GM18868 (cell line): Measurements from ENCODE around the gene STUM.

Source experiments
- ATAC-seq: cut with Tn5 transposase; IDR thresholded peaks from one replicate; pipeline ENCODE4 v1.9.1; 2021; ENCODE audit warnings: mild to moderate bottlenecking, moderate library complexity; ENCODE audit not compliant: unreplicated experiment

STUM gene

DNA sequence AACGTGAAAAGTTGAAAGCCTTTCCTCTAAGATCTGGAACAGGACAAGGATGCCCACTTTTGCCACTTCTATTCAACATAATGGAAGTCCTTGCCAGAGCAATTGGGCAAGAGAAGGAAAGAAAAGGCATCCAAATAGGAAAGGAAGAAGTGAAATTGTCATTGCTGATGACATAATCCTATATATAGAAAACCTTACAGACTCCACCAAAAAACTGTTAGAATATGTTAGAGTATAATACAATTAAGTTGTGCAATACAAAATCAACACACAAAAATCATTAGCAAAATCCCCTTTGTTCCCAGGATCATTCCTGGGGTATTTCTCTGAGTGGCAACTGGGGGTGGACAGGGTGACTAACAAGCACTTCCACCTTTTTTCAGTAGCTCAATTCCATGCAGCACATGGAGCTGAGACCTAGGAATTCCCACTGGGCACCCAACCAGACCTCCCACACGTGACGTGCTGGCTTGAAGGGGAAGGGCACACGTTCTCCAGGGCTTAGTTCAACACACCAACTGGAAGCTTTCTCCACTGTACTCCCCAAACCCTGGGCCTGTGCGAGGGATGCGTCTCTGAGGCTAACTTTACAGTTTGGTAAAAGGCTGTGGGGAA lies 9.6 kb downstream of the STUM start:
- no peak for ATAC-seq

DNA sequence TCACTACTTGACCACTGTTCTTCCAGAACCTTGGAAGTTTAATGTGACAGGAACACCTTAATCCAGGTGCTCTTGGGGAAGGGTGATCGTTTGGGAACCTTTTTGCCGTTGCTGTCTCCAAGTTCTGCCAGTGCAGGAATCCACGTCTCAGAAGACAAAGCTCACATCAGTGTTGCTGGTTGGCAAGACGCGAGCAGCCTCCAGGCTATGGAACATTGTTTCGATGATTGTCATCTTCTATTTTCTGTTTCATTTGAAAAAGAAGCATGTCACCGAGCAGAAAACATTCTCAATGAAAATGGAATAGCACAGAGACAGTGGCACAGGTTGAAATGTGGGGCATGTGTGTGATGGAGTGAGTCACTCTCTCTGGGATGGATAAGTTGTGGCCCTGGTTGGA lies 11.7 kb downstream of the STUM start:
- ATAC-seq, result no peak

- ATAC-seq, result no peak
These were observed 14.4 kb downstream of the STUM start for GRCh38 chr1:226562989-226563388.

GRCh38 chr1:226563666-226564065 lies 15.1 kb downstream of the STUM start:
- no peak for ATAC-seq

DNA sequence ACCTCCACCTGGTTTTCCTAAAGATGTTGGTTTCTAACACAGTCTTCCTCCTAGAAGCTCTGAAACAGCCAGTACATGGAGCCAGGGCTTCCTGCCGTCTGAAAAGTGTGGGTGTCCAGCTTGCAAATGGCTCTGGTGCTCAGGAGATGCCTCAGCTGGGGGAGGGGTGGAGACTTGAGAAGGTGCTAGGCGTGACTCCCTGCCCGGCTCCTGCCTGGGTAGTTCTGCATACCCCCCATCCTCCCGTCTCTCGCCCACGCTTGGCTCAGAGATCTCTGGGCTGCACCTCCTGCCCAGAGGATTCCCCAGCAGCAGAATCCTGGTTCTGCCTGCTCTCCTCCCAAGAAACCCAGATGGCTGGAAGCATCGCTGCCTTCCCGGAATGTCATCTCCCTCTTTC lies 16.9 kb downstream of the STUM start:
- ATAC-seq, result no peak

DNA sequence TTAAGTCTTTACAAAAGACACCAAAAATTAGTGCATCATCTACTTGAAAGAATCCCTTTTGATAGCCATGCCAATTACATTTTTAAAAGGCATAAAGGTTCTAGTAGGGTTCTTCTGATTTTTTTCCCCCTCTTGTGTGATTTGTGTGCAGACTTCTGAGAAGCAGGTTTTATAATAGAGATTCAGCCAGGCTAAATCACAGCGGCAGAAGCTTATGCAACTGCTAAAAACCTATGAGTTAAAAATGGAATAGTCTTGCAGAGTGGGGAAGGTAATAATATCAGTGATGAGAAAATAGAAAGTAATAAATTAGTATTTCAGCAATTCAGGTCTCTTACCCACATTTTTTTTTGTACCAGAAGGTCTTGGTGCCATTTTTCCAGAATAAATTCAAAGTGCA lies 17.7 kb downstream of the STUM start:
- ATAC-seq, result no peak

DNA sequence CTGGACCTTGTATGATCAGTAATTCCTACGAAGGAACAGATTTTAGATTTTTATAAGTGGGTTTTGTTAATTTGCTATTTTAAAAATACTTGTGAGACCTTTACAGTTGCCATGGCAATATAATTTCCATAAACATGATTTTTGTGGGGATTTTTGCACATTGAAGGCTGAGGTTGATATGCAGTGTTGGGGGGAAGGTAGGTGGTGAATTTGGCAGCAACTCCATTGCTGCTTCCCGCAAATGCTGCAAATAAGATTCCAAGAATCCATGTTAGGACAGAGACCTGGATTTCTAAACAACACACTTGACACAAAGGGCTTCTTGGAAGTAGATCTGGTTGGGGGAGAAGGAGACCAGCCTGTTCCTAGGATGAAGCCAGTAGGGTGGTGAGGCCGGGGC lies 18.2 kb downstream of the STUM start:
- no peak for ATAC-seq

DNA sequence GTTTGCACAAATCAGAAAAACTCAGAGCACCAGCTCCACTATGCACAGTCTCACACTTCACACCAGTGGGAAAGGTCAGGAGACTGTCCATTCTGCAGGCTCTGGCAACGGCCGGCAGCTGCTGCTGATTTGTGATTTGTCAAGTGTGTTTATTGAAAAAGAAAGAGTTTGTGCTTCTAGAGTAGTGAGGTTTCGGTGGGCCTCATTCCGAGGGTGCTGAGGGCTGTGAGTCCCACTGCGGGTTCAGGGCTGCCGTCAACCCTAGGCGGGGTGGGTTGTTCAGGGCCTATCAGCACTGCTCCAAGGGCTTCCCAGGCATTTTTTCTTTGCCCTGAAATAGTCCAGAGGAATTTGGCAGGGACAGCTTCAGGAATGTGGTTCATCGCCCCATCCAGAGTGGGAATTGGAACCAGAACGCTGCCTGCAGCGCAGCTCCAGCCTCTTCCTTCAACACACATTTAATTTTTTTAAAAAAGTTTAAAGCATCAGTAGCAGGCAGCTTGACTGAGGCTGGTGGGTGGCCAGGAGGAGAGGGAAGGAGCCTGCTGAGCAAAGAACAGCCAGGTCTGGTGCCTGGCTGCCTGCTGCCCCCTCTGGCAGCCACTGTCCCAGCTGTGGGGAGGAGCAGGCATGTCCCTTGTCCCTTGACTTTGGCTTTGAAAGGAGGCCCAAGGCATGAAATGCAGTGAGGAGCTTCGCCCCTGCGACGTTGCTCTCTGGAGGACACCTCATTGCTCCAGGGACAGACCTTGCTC lies 19.7 kb downstream of the STUM start:
- ATAC-seq, result no peak

- no peak for ATAC-seq
These were observed 20.6 kb downstream of the STUM start for GRCh38 chr1:226568975-226569741.

DNA sequence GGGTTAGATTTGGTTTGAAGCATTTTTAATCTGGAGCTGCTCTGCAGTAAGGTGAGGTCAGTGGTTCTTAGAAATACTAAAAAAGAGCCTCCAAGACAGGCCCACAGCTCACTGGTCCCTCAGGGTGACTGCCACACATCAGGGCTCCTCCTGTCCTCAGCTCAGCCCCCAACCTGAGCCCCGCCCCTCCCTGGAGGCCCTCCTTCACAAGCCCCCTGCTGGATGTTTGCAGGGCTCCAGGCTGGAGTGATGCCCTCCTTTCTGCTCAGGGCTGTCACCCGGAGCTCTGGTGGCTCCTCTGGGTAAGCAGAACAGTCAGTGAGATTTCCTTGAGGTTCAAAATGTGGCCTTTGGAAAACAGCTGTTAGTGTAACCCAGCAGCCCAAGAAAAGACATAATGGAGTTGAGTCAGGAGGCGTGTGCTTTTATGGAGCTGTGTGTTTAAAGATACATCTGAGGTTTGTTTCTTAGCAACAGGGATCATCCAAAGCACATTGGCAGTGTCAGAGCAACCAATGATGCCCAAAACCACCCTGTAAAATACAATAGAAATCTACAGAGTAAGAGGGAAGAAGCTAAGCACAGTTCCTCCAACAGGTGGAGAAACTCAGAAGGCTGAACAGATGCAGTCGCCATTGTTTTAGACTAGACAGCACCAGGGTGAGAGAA lies 21.4 kb downstream of the STUM start:
- ATAC-seq, result peak; percentile 74

DNA sequence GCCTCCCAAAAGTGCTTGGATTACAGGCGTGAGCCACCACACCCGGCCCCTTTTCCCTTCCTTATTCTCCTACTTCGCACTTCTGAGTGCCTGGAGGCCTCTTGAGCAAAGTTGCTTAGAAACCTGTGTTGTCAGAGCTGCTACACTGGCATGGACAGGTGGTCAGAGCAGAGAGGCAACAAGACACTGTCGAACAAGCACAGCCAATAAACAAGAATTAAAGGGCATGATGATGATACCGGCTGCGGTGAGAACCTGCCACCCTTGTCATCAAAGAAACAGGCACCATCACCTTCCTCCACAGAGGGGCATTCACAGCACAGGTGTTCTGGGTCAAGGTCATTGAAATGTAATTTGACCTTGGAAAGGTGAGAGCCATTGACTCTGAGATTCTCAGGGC lies 23.3 kb downstream of the STUM start:
- no peak for ATAC-seq

GRCh38 chr1:226572325-226572726 lies 23.8 kb downstream of the STUM start:
- no peak for ATAC-seq

GRCh38 chr1:226574044-226574443 lies 25.5 kb downstream of the STUM start:
- ATAC-seq, result no peak

DNA sequence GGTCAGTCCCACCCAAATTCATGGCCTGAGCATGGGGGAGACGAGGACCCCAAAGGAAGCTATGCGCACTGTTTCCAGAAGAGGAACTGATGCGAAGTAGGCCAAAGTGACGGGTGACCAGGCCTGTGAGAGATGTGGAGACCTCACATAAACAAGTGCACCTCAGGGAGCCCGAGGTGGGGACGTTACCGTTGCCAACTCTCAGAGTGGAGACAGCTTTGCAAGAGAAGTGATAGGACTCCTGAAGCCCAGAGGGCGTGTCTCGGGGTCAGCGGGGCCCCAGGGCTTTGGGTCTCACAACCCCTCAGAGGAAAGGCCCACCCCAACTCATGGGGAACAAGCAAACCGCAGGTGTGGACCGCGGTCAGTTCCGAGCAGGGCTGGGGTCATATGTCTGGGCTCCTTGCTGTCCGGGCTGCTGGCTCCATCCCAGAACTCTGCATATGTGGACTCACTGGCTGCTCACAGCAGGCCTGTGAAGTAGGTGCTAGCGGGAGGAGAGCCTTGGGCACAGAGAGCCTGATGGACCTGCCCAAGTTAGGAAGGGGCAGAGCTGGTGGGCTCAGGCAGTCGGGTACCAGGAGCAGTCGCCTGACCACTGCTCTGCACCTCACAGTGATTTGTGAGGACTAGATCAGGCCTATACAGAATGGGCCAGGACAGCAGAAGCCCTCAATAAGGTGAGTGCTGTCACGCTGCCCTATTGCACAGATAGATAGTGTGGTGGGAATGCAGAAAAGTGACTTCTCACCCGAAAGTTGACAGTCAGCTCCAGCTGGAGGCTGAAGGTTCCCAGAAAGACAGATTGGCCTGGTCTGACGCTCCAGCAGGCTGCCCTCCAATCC lies 26.2 kb downstream of the STUM start:
- ATAC-seq, result no peak

- no peak for ATAC-seq
These were observed 26.8 kb downstream of the STUM start for GRCh38 chr1:226575436-226575720.

DNA sequence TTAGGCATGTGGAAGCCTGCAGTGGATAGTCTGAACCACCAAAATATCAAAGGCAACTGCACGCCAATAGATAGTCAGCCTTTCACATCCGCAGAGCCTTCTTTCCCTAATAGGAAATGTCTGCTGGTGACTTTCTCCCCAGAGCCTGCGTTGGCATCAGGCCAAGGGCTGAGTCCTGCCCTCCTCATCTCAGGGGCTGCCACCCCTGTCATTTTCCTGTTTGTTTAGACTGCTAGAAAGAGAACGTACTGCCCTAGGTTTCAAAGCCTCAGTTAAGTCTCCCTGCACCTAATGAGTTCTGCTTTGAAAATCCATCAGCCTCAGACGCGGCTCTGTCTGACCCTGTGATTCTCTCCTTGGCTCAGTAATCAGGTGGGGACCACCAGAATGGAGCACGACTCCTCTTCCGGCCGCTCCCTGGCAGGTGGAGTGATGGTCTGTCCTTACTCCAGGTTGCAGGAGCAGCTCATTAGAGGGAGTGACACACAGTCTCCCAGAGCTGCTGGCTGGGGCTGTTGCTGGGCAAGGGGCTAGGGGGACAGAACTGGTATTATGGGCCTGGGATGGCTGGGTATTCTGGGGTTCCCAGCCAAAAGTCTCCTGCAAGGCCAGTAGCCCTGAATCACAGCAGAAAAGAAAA lies 27.3 kb downstream of the STUM start:
- ATAC-seq, result no peak

- no peak for ATAC-seq
These were observed 28.0 kb downstream of the STUM start for GRCh38 chr1:226576601-226577000.

- no peak for ATAC-seq
These were observed 29.0 kb downstream of the STUM start for GRCh38 chr1:226577401-226578180.

DNA sequence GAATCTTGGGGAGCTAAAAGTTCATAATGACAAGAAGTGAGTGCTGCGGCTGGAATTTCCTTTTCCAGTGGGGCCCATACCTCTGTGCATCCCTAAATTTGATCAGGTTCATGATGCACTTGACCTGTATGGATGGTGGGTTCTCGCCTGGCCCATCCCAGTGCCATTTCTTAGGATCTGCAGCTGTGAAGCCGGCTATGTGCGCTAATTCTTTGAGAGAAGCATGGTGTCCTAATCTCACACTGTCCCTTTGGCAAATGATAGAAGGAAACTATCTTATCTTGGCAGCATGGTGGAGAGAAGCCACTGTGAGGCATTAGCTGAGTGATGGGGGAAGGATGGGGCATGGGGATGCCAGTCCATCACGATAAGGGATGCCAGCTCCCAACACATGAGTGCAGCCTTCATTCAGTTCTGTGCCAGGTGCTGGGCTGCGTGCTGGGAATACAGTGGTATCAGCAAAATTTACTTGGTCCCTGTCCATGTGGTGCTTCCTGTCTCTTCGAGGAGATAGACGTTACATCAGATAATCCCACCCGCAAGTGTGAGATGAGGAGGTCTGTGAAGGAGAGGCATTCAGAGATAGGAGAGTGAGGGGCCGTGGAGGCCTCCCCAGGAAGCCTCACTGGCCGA lies 30.5 kb downstream of the STUM start:
- ATAC-seq, result no peak
